H1 (cell line): ENCODE measurements around the gene ERMN. TPM values are rescaled to one million over a fixed set of nuclear protein-coding genes. Genes with fewer than 3 reads are reported as not detected.

Experiments used
- CTCF ChIP-seq, 3 experiments: IDR thresholded peaks; 1 replicate in 2 of 3; 2 replicates in 1 of 3; pipeline versions ENCODE4 v1.5.1 to v1.6.1; 2011; ENCODE audit warnings: low read length in 3 of 3, mild to moderate bottlenecking in 3 of 3, inconsistent platforms in 2 of 3, low read depth in 1 of 3, moderate library complexity in 1 of 3; ENCODE audit not compliant: insufficient read depth in 1 of 3; ENCODE audit errors: control extremely low read depth in 1 of 3
- polyA plus RNA-seq, 7 experiments: library from polyadenylated mRNA; depleted of rRNA in 3 of 7; stranded (reverse) in 5 of 7; unstranded in 2 of 7; fragments of >200 nt in 5 of 7; fragments of 200-250 nt in 2 of 7; gene quantifications; 1 replicate in 5 of 7; 2 replicates in 1 of 7; 4 replicates in 1 of 7; pipeline versions ENCODE4 v1.2.1 to v1.2.3, GENCODE V29; 2011 to 2013; ENCODE audit warnings: missing spikeins in 2 of 7, mixed read lengths in 2 of 7
- total RNA-seq: library from RNA; stranded (reverse); fragmentation: NEBNext Ultra II Directional; extraction: Animal tissue kit (Norgen Biotek cat#: 25700); gene quantifications from 2 replicates; pipeline ENCODE4 v1.2.1, GENCODE V29; 2021

Gene ERMN
- total and polyA plus RNA-seq, 2 of the 8 experiments (the other 6 are each of a cell fraction or from before 2014, with no cell fraction given): 0.11 TPM; not detected in 1

GRCh38 chr2:157326698-157327097 is 1.1 kb upstream of the ERMN start (continued):
- TF ChIP-seq CTCF (IDR thresholded peaks at IDR 0.05; ENCODE audit: control extremely low read depth in 1 of 3, insufficient read depth in 1 of 3, low read depth in 1 of 3, low read length in 3 of 3): no peak
